T follicular helper cell (primary cell): Measurements from ENCODE around the gene GAPVD1.
A peak's percentile ranks its signal among the peaks of the same experiment; 100 is the strongest.

ENCODE experiments used
- DNase-seq: peaks from one replicate; pipeline ENCODE4 v3.0.0-alpha.2; 2020; ENCODE audit warnings: low read depth

Gene GAPVD1

DNA sequence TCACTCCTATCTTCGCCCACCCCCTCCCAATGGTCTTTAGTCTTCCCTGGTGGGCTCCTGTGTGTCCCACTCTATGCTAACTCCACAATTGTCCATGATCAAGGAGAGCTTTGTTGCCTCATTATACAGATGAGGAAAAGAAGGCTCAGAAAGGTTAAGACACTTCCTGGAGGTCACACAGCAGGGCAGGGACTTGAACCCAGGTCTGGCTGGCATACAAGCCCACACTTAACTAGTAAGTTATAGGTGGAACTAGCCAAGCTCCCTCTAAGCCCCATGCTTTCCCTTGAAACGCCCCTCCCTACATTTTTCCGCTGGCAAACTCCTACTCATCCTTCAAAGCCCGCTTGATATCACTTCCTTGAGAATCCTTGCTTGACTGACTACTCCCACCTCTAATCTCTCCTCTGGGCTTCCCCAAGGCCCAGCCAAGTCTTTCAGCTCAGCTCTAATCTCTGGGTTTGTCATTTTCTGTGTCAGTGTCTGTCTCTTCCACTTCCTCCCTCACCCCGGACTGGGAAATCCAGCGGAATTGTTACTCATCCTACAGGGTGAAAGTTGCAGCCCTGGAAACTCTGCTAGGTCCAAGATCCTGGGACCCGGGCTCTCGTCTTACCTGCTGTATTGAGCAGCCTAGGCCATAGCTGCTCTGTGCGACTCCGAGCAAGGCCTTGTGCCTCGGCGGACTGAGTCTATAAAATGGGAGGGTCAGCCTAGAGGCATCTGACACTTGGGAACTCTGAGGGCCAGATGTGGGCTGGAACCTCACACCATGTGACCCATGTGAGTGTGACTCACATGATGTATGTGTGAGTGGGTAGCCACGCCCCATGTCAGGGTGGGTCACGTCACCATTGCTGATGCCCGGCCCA lies 144.5 kb downstream of the GAPVD1 start:
- DNase-seq = no peak

DNA sequence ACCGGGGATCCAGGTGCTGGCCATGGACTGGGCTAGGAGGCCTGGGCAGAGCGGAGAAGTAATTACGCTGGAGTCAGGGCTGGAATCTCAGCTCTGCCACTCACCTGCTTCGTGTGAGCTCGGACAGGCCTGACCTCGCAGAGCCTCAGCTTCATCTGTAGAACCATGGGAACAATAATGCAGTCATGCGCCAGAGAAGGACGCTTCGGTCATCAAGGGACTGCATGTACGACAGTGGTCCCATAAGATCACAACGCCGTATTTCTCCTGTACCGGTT lies 145.1 kb downstream of the GAPVD1 start:
- DNase-seq = no peak

DNA sequence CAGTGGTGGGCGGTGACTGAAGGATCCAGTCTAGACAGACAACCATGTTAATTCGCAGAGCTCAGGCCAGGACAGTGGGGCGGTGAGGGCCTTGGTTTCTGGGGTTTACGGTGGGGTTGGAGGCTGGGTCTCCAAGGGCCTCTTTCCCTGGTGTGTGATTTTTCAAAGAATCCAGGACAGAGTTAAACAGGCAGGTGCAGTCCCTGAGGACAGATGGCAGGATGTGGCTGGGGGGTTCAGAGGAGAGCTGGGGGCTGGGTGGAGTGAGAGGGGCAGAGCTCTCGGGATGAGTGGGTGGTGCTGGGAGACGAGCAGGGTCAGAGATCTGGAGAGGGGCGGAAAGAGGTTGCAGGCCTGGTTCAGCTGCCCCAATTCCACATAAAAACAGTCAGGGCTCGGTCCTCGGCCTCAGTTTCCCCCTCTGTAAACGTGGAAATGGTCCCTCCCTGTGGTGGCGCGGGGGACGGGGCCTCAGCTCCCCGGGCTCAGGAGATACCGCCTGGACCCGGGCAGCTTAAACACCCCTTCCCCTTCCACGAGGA lies 145.9 kb downstream of the GAPVD1 start:
- DNase-seq = no peak

DNA sequence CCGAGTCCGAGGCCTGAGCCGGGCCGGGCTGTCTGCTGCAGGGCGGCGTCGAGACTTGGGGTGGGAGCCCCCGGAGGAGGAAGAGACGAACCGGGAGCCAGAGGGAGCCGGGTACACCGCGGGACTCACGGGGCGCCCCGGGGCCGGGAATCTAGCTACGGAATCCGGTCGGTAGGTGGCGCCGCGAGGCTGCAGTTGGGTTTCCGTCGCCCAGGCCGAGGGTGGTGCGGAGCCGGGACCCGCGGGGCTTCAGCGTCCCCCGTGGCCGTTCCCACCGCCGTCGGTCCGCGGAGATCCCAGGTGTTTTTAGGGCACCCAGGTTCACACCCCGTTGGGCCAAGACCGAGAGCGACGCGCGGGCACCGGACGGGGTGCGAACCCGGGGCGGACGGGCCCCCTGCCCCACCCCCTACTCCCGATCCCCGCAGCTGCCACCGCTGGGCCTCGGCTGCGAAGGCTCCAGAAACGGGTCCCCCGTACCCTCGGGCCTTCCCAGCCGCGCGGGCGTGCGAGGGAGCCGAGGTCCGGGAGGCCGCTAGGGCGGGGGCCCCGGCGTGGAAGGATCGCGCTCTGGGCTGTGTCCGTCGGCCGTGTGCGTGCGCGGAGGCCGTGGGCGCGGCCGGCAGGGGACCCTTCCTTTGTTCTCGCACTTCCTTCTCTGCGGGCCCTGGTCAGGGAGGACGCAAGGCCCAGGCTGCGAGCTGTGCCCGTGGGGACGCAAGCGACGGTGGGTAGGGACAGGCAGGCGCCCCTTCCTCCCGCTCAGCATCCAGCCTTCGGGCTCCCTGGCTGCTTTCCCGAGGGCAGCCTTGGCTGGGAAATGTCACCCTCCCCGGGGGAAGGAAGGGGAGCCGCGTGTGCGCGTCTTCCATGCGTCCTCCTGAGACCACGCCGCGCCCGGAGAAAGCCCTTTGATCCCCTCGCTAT lies 146.6 kb downstream of the GAPVD1 start:
- DNase-seq = peak; percentile 62

DNA sequence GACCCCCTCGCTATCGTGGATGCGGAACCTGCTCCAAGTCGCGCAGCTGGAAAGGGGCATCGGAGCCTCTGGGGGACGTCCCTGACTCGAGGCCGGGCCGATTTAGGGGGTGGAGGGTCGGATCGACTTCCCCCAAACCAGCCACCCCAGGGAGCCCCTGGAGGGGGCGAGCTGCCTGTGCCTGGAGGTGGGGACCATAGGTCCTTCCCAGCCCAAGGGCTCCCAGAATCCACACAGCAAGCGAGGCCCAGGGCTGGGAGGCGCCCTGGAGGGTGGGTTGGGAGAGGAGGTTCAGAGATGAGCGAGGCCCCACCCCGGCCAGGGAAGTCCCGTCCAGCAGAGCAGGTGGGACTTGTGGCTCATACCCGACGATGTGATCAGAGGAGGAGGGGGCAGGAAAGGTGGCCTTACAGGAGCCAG lies 147.6 kb downstream of the GAPVD1 start:
- no peak for DNase-seq

DNA sequence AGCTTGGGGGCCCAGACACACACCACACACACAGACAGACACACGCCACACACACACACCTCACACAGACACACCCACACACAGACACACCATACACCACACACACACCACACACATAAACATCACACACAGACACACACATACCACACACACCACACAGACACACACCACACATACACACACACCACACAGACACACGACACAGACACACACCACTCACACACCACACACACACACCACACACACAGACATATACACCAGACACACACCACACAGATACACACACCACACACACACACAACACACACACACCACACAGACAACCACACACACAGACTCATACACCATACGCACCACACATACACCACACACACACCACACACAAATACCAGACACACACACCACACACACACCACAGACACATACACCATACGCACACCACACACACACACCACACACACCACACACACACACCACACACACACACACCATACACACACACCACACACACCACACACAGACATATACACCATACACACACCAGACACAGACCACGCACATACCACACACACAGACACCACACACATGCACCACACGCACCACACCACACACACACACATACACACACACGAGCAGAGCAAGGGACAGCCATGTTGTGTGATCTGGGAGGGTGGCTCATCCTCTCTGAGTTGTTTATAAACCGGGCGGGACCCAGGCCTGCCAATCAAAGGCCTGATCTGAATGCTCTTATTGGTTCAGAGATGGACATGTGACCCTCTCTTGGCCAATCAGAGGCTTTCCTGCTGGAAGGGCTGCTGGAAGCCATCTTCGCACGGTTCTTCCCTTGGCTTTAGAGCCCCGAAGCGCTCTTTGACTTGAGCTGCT lies 148.3 kb downstream of the GAPVD1 start:
- no peak for DNase-seq

DNA sequence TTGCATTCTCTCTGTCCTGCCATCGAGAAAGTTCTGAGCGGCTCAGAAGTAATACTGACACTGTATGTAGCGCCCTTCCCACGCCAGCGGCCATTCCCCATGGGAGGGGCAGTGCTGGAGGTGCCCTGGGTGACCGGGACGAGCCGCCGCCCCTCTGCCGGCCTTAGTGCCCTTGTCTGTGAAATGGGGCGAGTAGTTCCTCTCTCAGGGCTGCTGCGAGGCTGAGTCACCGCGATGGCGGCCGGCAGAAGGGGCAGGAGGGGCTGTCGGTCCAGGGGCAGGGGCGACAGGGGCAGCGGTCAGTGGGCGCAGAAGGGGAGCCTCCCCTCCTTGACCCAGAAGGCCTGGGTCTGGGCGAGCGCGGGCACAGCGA lies 148.9 kb downstream of the GAPVD1 start:
- DNase-seq = no peak

DNA sequence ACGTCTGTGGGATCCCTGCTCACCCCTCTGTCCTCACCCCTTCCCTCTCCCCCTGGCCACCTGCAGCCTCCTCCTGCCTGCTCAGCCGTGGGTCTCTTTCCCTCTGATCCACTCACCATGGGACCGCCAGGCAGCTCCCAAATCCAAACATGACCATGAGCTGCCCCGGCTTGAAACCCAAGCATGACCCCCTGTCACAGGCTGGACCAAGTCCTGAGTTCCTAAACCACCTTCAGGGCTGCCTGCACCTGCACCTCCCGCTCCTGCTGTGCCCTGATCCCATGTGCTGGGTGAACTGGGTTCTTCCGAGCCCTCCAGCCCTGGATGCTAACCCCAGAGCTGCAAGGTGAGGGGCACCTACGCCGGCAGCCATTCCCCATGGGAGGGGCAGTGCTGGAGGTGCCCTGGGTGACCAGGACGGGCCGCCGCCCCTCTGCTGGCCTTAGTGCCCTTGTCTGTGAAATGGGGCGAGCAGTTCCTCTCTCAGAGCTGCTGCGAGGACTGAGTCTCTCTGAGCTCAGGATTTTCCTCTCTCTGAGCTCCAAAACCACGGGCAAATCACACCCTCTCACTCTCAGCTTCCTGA lies 149.6 kb downstream of the GAPVD1 start:
- DNase-seq = no peak

DNA sequence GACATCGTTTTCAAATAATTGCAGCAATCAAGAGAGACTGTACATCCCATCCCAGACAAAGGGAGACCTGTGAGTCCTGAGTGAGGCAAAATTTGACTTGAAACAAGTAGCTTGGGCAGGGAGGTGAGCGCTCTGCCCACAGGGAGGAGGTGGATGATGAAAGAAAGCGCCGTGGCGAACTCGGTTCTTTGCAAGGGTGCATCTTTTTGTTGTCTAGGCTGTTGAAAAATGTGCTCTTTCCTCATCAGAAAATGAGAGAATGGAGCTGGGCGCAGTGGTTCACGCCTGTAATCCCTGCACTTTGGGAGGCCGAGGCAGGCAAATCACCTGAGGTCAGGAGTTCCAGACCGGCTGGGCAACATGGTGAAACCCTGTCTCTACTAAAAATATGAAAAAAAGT lies 150.5 kb downstream of the GAPVD1 start:
- DNase-seq = no peak

DNA sequence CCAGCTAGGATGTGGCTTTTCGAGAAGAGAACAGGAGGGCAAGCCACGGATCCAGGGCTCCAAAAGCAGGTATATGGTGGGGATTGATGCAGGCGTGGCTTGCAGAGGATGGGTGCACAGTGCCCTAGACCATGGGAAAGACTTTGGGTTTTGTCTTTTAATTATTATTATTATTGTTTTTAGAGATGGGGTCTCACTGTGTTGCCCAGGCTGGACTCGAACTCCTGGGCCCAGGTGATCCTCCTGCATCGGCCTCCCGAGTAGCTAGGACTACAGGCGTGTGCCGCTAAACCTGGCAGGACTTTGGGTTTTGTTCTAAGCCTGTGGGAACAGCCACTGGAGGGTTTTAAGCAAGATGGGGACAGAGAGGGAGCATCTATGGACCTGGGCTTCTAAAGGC lies 152.0 kb downstream of the GAPVD1 start:
- DNase-seq = no peak

DNA sequence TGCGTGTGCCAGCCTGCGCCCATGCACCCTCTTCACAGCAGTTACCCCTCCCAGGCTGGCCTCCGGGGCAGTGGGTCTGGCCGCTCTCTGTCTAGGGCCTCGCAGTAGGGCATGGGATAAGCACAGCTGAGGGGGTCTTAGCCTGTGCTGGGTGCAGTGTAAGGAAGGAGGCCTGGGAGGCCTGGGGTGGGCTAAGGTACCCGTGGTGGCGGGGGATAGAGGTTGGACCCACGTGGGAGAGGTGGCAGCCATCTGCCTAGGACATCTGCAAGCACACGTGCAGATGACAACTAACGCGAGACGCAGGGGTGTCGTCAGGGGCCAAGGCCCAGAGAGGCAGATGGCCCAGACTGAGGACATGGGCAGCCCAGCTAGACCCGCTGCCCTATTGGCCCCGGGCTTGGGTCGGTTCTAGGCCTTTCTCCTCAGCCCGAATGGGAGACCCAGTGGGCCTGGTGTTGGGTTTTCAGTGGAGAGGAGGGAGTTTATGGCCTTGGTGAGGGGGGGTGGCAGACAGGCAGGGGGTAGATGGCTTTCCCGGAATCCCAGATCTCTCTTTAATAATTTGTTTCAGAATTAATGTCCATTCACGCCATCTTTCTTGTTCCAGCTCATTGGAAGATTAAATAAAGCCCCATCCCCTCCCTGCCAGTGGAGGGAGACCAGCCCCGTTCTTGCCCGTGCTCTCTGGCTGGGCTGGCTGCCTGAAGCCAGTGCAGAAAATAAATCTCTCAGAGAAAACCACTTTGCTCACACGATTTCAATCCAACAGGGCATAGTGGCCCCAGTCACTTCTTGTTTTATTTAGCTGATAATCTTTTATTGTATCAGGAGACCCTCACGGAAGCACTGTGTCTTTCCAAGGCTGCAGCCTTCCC lies 154.2 kb downstream of the GAPVD1 start:
- DNase-seq = no peak

DNA sequence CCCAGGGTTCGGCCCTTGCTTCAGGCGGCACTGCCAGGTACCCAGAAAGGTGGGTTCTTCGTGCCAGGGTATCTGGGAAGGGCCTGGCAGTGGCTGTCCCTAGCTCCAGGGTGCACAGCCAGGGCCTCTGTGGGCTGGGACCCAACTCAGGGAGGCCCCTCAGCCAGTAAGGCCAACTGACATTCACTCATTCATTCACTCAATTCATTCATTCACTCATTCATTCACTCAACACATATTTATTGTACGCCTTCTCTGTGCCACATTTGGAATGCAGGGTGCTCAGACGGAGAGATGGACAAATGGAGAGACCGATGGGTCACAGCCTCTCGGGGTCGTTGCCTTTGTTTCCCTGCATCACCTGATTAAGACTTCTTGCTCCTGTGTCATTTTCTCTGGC lies 154.9 kb downstream of the GAPVD1 start:
- DNase-seq = no peak
